Measurements from ENCODE around the gene WNT6. TPM values are rescaled to one million over a fixed set of nuclear protein-coding genes. Genes with fewer than 3 reads are reported as not detected.

WNT6 gene
- total RNA-seq, 1 donor from 2014 or later, result 0.89 TPM

DNA sequence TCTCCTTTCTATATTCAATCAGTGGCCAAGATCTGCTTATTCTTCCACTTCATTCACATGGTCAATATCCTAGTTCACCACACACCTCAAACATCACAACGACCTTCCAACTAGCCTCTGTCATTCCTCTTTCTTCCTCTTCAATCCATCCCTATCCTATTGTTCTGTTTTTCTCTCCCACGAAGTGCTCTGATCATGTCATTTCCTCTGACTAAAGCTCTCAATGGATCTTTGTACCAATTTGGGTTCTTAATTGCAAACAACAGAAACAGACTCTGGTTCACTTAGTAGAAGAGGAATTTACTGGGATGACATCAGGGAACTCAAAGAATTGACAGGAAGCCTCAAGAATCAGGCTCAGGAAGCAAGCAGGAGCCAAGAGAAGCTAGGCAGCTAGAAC lies 44.6 kb downstream of the WNT6 start:
- Mint-ChIP-seq H3K36me3 (ENCODE audit: low read depth) (no peaks in the 10 kb centered on the region), H3K27ac (no peak overlapping the region), H3K4me1 (peaks cover 7% of the 10 kb centered on the region), H3K27me3 (peaks cover 35% of the 10 kb centered on the region), H3K4me3 (no peak overlapping the region), H3K9me3 (no peaks in the 10 kb centered on the region)
- DNase-seq (no peak), ATAC-seq (ENCODE audit: low read depth) (no peak)
- POLR2A ChIA-PET, result no interaction called here
- intact Hi-C loops (cut with micrococcal nuclease), result no loop called here
- no peak for TF ChIP-seq CTCF (IDR thresholded peaks at IDR 0.05)
- CTCF ChIA-PET, result interaction anchor here (17.0 kb wide), 1 partner anchor 25 kb away, joined by 1062 read pairs; the partner anchor contains the start of gene WNT10A

DNA sequence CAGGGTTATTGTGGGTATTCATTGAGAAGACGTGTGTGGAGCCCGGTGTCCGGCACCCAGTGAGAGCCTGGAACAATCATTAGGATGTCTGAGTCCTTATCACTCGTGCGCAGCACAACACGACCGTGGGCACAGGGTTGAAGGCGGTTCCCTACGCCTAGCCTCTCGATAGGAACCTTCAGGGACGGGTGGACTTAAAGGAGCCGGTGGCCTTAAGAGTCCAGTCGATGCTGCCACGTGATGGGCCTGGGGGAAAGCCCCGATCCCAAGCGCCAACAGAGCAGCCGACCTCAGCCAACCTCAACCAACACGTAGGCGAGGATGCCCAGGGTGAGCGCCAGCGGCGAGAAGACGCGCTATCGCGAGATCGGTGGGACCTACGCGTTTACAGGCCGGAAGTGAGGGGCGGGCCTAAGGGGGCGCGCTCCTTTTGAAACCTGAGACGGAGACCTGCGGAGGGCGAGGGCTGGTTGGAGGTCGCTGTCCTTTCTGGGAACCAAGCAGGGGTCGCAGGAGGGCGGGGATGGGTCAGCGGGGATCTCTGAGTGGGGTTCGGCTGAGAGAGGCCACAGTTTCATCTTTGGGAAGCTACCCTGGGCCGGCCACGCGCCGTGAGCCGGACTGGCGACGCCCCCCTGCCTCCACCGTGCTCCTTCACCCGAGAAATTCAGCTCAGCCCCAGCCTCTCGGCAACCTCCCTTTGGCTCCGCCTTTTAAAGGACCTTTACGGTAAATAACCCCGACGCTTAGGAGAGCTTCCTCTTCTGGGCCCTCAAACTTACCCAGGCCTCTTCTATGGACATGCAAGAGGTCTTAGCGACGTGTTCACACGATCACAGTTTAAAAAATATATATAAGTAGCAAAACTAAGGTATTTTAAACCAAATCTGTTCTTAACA lies 49.4 kb downstream of the WNT6 start:
- no peak for TF ChIP-seq CTCF (IDR thresholded peaks at IDR 0.05)
- Mint-ChIP-seq H3K4me3 (peak overlapping the region; percentile 84), H3K36me3 (ENCODE audit: low read depth) (no peaks in the 10 kb centered on the region), H3K27me3 (peaks cover 12% of the 10 kb centered on the region), H3K27ac (peak overlapping the region; percentile 59), H3K4me1 (peaks cover 9% of the 10 kb centered on the region), H3K9me3 (no peaks in the 10 kb centered on the region)
- DNase-seq (peak; percentile 82), ATAC-seq (ENCODE audit: low read depth) (peak; percentile 98)
- intact Hi-C loops (cut with micrococcal nuclease), result loop anchor here (1.0 to 2.0 kb wide), 5 partner anchors 11 to 479 kb away; partner anchors contain the start of genes NHEJ1, RNF25 and STK36
- CTCF ChIA-PET, result interaction anchor here (1.0 to 2.1 kb wide), 4 partner anchors 11 to 62 kb away, joined by 3 to 10 read pairs (median 8); no protein-coding TSS in a partner anchor
- POLR2A ChIA-PET, result interaction anchor here (0.6 to 1.2 kb wide), 5 partner anchors 11 to 488 kb away, joined by 3 to 11 read pairs (median 4); partner anchors contain the start of gene CDK5R2

- H3K4me3 Mint-ChIP-seq, result no peak overlapping the region
- H3K9me3 Mint-ChIP-seq, result no peaks in the 10 kb centered on the region
- ChIA-PET POLR2A (interaction anchor here (1.1 kb wide), 1 partner anchor 14 kb away, joined by 4 read pairs; no protein-coding TSS in a partner anchor), CTCF (interaction anchor here (2.1 kb wide), 1 partner anchor 13 kb away, joined by 10 read pairs; no protein-coding TSS in a partner anchor)
- no peak for TF ChIP-seq CTCF (IDR thresholded peaks at IDR 0.05)
- intact Hi-C loops (cut with micrococcal nuclease), result no loop called here
- H3K27me3 Mint-ChIP-seq, result peaks cover 7% of the 10 kb centered on the region
- H3K36me3 Mint-ChIP-seq (ENCODE audit: low read depth), result no peaks in the 10 kb centered on the region
- H3K27ac Mint-ChIP-seq, result no peak overlapping the region
- DNase-seq (no peak), ATAC-seq (ENCODE audit: low read depth) (no peak)
- peaks cover 9% of the 10 kb centered on the region for H3K4me1 Mint-ChIP-seq
These were observed 51.1 kb downstream of the WNT6 start for GRCh38 chr2:218910741-218911140.

GRCh38 chr2:218920504-218920903 lies 60.9 kb downstream of the WNT6 start:
- intact Hi-C loops (cut with micrococcal nuclease), result no loop called here
- TF ChIP-seq CTCF (IDR thresholded peaks at IDR 0.05), result no peak
- Mint-ChIP-seq H3K4me3 (no peak overlapping the region), H3K4me1 (peaks cover 2% of the 10 kb centered on the region), H3K9me3 (peaks cover 8% of the 10 kb centered on the region), H3K27ac (no peak overlapping the region), H3K27me3 (peaks cover 9% of the 10 kb centered on the region), H3K36me3 (ENCODE audit: low read depth) (no peaks in the 10 kb centered on the region)
- ChIA-PET POLR2A (interaction anchor here (0.6 kb wide), 1 partner anchor 24 kb away, joined by 7 read pairs; no protein-coding TSS in a partner anchor), CTCF (no interaction called here)
- ATAC-seq (ENCODE audit: low read depth) (no peak), DNase-seq (no peak)

Other genes with a start within 250 kb of the WNT6 start
- 44.9 and 63.6 TPM in 2 replicates for gene ZNF142, start 200.2 kb upstream of the WNT6 start, total RNA-seq
- gene BCS1L, start 200.1 kb upstream of the WNT6 start, total RNA-seq, result 66.9 and 75.1 TPM in 2 replicates
- 29.7 and 35.1 TPM in 2 replicates for gene RNF25, start 187.8 kb upstream of the WNT6 start, total RNA-seq
- 24.2 and 29.2 TPM in 2 replicates for gene STK36, start 187.7 kb upstream of the WNT6 start, total RNA-seq
- 36.0 and 37.2 TPM in 2 replicates for gene TTLL4, start 149.0 kb upstream of the WNT6 start, total RNA-seq
- gene CYP27A1, start 77.7 kb upstream of the WNT6 start, total RNA-seq, result 0.49 and 0.55 TPM in 2 replicates
- gene PRKAG3, start 28.0 kb upstream of the WNT6 start, total RNA-seq, result not detected in 2 replicates
- 26.9 and 31.8 TPM in 2 replicates for gene WNT10A, start 21.0 kb downstream of the WNT6 start, total RNA-seq
- gene CDK5R2, start 99.9 kb downstream of the WNT6 start, total RNA-seq, result 0.07 TPM in 1 of 2 replicates, not detected in the other
- gene FEV, start 125.4 kb downstream of the WNT6 start, total RNA-seq, result not detected in 2 replicates
- not detected in 2 replicates for gene CRYBA2, start 133.6 kb downstream of the WNT6 start, total RNA-seq
- gene CFAP65, start 181.7 kb downstream of the WNT6 start, total RNA-seq, result not detected in 2 replicates
- 0.10 TPM in 1 of 2 replicates, not detected in the other for gene IHH, start 201.1 kb downstream of the WNT6 start, total RNA-seq